Heart left ventricle (tissue), 13 donors: ENCODE data around the gene UNC5C.

Experiments
- POLR2A ChIP-seq, 2 donors: fragments of 450-650 bp; IDR thresholded peaks; one replicate each; pipeline ENCODE4 v1.6.1; 2017; ENCODE audit warnings: antibody characterized with exemption in 2 of 2, mild to moderate bottlenecking in 2 of 2, moderate library complexity in 2 of 2
- TF ChIP-seq, protein P1 (sequence below), 12 donors: fragments of 200-600 bp; sonication (generic) in 4 of 12; IDR thresholded peaks; one replicate each; pipeline versions ENCODE4 v1.5.0 to v1.8.0; 2018 to 2022; ENCODE audit warnings: antibody characterized with exemption in 12 of 12, mild to moderate bottlenecking in 5 of 12
- donor health status: ischemic (EF 13 %, LVEDD 7.1; RV severe dilation, severe dysfunction).
- donor health status: DM: no; HTN: yes; CAD: no.
- donor health status: DM: no; HTN: no; CAD: no.
- donor health status: ischemic (EF 25% LVEDD 6.9; RV normal size, moderate dysfunction).
- donor health status: ischemic (EF 25% LVEDD 5.7; RV mildly dilated, moderate dysfunction).
- donor health status: ischemic (EF 35%, LVEDD 5.7; RV mildly dilated, moderate dysfunction).
- donor health status: nonischemic (EF 11% LVEDD 7.7; RV severe dilation, severe dysfunction).
- donor health status: DM: yes; HTN: yes; CAD: no.
- donor health status: PGD.
- donor health status: ischemic (EF 29% LVEDD 5.4; RV normal size, mild dysfunction).
- donor health status: nonischemic (EF 23%, LVEDD 6.1; RV moderate dilation, normal function).

DNA sequence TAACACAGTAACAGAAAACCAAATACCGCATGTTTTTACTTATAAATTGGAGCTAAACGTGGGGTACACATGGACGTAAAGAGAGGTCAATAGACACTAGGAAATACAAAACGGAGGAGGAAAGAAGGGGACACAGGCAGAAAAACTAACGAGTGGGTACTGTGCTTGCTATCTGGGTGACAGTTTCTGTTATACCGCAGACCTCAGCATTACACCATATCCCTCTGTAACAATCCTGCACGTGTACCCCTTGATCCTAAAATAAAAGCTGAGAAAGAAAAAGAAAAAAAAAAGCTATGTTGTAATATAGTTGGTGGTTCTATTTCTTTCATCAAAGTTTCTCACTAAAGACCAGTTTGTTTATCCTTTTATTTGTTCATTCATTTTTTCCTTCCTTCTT lies 47.9 kb upstream of the UNC5C start:
- TF ChIP-seq, protein P1, sequence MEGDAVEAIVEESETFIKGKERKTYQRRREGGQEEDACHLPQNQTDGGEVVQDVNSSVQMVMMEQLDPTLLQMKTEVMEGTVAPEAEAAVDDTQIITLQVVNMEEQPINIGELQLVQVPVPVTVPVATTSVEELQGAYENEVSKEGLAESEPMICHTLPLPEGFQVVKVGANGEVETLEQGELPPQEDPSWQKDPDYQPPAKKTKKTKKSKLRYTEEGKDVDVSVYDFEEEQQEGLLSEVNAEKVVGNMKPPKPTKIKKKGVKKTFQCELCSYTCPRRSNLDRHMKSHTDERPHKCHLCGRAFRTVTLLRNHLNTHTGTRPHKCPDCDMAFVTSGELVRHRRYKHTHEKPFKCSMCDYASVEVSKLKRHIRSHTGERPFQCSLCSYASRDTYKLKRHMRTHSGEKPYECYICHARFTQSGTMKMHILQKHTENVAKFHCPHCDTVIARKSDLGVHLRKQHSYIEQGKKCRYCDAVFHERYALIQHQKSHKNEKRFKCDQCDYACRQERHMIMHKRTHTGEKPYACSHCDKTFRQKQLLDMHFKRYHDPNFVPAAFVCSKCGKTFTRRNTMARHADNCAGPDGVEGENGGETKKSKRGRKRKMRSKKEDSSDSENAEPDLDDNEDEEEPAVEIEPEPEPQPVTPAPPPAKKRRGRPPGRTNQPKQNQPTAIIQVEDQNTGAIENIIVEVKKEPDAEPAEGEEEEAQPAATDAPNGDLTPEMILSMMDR (IDR thresholded peaks at IDR 0.05), result no peak
- no peak for TF ChIP-seq POLR2A (IDR thresholded peaks at IDR 0.05)
